Measurements from ENCODE around the gene TIMM44.

TIMM44 gene, protein sequence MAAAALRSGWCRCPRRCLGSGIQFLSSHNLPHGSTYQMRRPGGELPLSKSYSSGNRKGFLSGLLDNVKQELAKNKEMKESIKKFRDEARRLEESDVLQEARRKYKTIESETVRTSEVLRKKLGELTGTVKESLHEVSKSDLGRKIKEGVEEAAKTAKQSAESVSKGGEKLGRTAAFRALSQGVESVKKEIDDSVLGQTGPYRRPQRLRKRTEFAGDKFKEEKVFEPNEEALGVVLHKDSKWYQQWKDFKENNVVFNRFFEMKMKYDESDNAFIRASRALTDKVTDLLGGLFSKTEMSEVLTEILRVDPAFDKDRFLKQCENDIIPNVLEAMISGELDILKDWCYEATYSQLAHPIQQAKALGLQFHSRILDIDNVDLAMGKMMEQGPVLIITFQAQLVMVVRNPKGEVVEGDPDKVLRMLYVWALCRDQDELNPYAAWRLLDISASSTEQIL

DNA sequence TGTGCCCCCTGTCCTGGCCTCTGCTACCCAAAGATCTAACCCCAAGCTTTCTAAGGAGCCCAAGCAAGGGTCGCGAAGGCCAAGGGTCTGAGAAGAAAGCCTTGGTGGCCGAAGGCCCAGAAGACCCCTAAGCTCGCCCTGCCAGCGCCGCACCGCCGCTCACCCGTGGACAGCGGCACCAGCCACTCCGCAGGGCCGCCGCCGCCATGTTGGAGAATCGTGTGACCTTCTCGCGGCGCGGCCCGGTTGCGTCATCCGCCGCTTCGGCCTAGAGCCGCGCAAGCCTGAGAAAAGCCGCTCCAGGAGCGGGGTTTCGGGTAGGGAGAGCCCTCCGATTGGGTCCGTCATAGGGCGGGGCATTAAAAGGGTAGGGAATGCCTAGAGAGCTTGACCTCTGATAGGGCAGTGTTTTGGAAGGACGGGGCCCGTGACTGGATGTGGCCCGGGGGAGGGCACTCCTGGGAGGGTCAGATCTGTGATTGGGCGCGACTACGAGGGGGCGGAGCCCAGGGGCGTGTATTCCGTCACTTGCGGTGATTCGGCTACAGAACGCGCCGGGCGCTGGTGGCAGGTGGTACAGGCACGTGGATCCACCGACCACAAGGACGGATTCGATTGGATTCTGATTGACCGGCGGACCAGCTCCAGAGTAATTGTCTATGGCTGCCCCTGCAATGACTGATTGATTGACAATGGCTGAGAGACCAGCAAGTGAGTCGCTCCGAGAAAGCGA lies at the start of gene TIMM44:
Gene TIMM44 (minus strand): TSS at position 223 of the 733 bp plus-strand sequence. CDS start 15 bp downstream, at position 208.
- DNase-seq = peak; percentile 100

DNA sequence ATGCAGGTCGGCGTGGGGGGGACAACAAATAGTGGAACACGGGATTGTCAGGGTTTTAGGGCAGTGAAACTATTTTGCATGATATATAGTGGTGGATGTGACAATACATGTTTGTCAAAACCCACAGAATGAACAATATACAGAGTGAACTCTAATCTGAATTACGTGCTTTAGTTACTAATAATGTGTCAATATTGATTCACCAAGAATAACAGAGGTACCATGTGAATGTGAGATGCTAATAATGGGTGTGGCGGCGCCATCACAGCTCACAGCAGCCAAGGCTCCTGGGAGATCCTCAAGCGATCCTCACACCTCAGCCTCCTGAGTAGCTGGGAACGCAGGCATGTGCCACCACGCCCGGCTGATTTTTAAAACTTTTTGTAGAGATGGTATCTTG lies 49.1 kb upstream of the TIMM44 start:
- no peak for DNase-seq

DNA sequence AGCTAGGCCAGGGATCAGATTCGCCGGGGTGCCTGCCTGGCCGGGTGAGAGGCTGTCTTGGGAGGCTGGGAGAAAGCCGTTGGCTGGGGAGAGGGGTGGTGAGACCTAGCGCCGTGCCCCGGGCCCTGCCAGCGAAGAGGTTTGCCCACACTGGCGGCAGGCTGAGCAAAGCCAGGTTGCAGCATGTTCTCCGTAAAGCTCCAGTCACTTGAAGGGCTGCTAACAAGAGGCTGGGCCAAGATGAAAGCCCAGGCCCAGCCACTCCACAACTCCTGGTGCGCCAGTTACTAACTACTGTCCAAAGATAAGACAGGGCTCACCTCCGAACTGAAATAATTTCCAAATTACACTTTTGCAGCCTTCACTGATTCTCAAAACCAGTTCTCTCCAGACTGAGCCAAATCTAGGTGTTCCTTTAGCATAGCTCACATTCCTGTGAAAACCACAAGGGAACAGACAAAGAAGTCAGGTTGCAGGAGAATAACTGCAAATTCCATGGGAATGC lies 45.7 kb upstream of the TIMM44 start:
- DNase-seq = peak; percentile 62

DNA sequence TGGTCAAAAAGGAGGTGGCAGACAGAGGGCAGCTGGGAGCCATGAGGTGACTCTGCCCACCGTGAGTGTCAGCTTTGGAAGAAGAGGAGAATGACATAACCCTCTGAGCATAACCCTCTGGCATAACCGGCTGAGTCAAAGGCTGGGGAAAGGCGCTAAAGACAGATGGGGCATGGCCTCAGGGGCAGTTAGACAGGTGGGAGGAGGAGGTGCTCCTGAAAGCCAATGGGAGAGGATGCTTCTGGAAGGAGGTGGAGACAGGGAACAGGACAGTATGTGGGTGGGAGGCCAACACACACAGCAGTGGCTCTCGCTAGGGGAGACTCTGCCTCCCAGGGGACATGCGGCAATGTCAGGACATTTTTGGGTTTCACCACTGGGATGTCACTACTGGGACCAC lies 44.8 kb upstream of the TIMM44 start:
- no peak for DNase-seq

DNA sequence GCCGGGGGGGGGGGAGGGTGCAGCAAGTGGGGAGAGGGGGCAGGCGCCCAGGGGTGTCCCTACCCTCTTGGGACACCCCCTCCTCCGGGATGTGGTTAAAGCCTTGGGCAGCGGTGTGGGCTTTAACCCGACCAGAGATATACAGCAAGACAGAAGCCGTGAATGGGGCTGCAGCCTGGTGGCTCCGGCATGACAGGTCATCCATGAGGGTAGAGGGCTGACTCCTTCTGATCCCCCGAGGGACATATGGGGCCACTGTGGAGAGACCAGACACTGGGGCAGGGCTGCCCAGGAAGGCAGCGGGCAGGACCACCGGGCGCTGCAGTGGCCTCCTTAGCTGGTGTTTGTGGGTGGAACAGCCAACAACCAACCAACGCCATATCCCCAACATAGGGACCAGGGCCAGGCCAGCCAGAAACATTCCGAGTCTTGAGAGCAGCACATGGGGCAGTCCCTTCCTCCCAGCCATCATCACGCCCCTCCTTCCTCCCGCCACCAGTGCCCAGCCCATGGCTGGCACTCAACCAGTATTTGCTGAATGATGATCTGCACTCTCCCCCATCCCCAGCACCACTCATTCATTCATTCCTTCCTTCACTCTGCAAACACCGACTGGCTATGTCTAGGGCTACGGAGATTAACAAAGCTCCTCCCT lies 43.8 kb upstream of the TIMM44 start:
- DNase-seq = no peak

DNA sequence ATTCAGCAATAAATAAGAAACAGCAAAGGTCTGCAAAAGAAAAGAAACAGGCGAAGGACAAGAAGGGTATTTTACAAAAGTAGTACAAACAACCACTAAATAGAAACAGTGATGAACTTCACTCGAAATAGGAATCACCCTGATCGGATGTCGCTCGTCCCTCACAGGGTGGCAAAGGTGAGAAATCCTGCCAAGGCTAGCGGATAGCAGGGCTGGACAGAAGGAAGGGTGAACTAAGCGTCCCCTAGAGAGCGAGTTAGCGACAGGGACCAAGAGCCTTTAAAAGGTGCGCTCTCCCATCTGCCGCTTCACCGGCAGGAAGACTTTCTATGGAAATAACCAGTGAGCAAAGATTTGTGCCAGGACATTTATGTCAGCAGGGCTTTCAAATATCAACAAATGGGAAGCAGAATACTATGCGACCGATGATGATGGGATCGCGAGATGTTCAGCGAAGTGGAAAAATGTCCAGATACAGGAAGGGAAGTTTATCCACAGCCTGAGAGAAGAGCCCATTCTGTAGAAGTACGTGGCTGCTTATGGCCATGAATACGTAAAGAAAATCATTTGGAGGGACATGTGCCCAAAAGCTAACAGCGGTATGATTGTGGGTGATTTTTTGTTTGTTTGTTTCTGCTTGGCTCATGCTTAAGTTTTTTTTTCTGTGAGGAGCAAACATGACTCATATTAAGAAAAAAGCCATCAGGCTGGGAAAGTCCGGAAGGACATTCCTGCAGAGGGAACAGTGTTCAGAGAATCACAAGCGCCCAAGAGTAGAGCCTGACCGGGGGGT lies 43.1 kb upstream of the TIMM44 start:
- DNase-seq = no peak

DNA sequence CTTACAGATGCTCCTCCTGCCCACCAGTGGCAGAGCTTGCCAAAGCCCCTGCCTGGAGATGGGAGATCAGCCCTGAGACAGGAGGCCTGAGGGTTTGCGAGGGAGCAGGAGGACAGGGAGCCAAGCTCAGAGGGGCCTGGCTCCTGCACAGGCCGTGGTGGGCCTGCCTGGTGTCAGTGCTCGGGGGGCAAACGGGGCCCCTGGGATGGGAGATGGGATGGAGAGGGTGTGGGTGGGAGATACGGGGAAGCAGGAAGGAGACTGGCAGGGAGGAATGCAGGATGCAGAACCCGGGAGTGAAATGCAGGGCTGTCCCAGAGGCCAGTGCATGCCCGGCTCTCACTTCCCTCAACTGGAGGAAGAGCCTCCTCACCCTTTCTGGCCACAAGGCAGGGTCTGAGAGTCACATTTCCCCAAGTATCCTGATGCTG lies 42.0 kb upstream of the TIMM44 start:
- DNase-seq = no peak

DNA sequence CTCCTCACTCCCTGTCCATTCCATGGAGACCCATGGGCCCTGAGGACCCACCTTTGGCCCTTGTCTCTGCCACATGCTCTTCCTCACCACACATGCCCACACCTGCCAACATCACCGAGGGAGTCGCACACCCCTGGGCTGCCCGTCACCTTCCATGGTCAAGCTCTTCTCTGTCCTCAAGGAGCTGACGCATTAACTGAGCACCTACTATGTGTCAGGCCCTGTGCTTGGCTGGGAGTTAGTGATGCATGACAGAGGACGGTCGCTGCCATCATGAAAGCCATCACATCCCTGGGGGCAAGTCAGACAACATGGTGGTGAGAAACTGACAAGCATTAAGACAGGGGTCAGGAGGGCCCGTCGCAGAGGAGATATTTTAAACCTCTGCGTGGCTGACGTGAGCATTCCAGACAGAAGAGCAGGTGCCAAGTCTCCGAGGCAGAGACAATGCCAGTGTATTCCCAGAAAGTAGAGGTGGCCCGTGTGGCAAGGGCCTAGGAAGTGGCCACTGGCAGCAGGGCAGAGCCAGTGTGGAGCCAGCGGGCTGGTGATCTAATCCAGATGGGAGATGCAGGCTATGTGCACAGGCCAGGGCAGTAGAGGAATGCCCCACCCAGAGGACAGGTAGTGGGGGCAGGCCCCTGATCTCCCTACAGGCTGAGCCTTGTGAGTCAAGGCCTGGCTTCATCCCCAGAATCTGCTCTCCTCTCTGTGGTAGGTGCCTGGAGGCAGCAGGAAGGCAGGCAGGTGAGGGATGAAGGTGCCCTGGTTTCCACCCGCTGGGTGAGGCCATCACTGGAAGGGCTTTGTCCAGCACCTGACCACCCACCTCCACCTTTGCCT lies 40.8 kb upstream of the TIMM44 start:
- DNase-seq = no peak

DNA sequence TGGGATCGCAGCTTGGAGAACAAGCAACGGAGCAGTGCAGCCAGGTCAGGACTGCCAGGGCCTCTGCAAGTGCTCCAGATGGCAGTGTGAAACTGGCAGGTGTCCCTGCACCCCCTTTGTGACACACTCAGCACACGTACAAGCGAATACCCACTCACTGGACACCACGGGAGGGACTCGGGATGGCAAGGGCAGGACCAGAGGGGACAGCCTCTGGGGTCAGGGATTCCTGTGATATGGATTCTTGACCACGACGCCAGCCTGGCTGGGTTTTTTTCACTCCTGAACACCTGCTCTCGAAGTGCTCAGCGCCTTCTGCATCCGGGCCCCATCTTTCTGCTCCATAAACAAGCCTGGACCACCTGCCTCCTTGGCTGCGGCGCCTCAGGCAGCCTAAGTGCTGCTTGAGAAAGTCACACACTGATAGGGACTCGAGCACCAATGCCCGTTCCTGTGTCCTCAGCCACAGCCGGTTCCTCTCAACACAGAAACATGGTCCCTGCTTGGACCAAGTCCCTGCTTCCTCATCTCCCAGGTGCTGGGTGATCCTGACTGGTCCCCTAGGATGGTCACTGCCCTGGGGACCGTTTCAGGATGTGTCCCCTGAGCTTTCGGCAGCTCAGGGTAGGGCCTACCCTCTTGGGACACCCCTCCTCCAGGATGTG lies 40.0 kb upstream of the TIMM44 start:
- no peak for DNase-seq

DNA sequence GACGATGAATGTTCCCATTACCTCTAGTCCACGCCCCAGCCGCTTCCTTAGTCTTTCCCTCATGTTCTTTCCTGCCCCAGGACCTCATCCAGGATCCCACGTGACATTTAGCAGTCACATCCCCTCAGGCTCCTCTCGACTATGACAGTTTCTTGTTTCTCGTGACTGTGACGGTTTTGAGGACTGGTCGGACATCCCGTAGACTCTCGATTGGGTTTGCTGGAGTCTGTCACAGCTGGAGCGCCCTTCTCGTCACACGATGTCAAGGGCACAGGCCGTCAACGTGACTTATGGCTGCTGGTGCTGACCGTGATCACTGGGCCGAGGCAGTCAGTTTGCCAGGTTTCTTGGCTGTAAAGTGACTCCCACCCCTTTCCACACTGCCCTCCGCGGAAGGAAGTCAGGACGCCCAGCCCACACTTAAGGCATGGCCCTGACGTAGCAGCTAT lies 39.2 kb upstream of the TIMM44 start:
- DNase-seq = no peak

DNA sequence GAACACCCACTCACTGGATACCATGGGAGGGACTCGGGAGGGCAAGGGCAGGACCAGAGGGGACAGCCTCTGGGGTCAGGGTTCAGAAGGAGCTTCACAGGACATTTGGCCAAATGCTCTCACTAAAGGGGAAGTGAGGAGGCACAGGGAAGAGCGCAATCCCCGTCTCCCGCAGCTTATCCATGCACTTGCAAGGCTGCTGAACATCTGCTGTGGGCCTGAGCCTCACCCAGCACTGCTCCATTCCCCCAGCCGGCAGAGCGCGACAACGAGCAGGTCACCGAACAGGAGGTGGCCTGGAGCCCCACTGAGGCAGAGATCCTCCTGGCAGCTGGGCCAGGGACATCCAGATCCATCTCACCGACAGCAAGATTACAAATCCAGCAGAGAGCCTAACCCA lies 38.6 kb upstream of the TIMM44 start:
- no peak for DNase-seq

DNA sequence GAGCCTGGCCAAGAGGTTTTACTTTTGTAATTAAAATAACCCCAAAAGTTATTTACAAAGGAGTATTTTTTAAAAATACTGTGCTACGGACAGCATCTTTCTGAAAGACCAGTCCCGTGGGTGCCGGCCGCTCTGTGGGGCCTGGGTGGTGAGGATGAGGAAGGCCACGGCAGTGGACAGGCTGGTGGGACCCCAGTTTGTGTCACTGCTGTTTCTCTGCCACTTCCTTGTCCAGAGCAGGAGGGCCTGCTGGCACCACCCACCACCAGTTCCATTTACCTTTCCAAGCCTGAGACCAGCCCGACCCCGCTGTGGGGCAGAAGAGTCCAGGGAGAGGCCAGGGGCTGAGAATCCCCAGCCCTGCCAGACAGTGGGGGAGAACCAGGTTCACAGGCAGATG lies 38.2 kb upstream of the TIMM44 start:
- DNase-seq = no peak

DNA sequence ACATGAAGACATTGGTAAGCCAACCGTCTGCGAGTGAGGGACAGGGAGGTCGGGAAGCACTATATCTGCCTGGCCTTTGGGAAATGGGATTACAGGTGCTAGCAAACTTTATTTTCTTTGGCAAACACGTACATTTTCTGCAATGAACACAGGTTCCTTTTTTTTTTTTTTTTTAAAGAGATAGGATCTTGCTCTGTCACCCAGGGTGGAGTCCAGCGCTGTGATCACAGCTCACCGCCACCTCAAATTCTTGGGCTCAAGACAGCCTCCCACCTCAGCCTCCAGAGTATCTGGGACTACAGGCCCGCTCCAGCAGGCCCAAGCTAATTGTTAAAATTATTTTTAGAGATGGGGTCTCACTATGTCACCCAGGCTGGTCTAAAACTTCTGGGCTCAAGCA lies 37.7 kb upstream of the TIMM44 start:
- no peak for DNase-seq

DNA sequence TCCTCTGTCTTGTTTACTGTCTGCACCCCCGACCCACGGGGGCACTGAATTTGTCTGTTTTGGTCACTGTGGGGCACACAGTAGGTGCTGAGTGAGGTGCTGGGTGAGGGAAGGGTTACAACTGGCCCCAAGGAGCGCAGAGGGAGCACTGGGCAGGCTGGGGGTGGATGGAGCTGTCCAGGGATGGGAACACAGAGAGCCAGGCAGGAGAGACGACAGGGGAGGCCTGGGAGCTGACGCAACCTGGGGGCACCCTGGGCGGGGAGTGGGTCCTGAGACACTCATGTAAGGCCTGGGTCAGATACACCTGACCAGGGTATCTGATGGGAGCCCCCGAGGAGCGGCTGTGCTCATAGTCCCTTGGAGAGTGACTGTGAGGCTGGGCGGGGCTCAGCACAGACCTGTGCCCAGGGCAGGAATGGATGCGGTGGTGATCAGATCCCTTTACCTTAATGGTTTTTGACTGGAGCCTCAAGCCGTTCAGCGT lies 37.2 kb upstream of the TIMM44 start:
- no peak for DNase-seq

DNA sequence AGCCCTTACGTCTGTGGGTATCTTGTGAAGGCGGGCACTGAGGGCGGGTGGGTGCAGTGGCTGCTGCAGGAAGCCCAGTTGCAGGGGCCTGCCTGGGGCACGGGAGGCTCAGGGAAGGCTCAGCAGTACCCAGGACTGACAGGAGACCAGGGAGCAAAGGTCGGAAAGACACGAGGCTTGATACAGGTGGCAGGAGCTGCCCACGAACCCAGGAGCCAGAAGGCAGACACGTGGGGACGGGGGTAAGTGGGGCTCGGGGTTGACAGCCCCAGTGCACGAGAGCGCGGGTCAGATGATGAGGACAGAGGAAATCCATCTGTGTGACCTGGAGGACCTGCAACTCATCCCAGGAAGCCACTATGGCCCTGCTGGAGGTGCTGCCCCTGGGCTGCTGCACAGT lies 36.7 kb upstream of the TIMM44 start:
- DNase-seq = no peak

DNA sequence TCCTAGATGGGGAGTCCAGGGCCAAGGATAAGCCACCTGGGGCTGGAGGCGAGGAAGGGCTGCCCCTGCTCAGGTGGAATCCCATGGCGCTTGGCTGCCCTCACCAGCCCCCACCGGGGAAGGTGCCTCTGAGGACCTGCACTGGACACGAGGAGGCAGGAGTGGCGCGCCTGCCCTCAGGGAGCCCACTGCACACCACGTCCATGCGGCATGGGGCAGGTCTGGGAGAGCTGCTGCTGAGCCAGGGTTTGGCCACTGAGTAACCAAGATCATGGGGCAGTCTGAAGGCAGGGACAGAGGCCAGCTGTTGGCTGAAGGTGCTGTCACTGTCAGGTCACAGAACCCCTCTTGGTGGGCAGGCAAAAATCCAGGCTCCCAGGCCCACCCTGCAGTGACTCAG lies 36.1 kb upstream of the TIMM44 start:
- DNase-seq = no peak

DNA sequence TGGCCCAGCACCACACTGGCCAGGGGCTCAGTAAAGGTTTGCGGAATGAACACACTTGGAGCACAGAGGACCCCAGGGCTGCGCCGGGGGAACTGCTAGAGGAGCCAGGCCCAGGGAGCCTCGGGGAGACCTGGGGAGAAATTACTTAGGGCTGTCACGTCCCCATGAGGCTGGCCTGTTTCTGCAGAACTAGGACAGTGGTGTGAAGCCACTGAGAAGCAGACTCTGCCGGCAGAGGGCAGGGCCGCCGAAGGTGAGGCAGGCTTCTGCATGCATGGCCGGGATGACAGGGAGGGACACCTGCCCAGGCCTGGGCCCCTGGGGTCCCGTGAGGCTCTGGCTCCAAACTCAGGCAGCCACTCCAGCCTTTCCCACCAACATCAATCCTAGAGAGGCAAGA lies 35.5 kb upstream of the TIMM44 start:
- DNase-seq = no peak

DNA sequence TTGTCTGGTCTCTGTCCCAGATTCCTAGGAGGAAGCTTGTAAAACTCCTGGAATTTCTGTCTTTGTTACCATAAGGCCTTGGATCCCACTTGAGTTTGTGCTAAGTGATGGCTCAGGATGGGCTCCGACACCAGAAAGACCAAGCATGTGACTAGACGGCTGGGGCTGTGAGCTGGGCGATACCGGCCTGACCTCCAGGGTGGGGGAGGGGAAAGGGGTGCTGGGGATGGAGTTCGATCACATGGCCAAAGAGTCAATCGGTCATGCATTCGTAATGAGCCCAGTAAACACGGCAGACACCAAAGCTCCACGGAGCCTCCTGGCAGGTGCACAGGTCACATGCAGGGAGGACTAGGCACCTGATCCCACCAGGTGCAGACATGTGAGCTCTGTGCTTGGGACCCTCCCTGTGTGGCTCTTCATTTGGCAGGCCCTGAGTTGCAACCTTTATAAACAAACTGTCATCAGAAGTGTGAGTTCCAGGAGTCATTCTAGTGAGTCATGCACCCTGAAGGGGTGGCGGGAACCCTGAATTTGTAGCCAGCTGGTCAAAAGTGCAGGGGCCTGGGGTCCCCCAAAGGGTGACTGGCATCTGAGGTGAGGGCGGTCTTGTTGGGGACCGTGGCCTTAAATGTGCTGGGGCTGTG lies 34.8 kb upstream of the TIMM44 start:
- no peak for DNase-seq

DNA sequence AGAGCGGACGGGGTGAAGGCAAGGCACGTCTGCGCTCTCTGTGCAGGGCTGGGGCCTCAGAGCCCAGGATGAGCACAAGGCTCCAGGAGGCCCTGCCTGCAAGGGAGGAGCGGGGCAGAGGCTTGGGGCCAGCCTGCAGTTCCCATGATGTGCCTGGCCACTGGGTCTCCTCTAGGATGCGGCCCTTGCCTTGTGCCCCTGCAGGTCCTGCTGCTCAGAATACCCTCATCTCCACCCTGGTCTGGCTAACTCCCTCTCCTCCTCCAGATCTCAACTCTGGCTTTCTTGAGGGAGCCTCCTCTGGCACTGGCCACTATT lies 34.2 kb upstream of the TIMM44 start:
- DNase-seq = no peak

DNA sequence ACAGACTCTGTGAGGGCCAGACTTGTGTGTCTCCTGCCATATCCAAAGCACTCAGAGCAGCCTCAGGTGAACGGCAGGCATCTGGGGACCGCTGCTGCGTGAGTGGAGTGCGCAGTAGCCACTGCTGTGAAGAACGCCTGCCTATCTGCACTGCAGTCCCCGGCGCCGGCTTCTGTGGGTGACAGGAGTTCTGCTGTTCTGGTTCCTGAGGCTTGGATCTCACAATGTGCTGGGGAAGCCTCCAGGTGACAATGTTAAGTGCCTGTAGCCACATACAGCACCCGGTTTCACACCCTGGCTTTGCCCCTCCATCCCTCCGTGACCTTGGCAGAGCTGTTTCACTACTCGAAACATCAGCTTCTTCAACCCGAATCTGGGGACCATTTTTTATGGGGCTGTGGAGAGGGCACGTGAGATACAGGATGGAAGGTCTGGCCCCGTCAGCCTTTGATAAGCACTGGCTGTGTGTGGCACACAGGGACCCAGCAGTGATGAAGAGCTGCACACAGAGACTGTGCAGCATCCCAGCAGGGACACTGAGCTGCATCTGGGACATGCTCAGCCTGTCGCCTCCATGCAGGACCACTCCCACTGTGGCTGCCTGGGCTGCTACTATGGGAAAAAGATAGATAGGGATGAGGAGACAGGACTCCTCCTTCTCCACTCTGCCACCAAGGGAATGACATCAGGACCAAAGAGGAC lies 33.7 kb upstream of the TIMM44 start:
- no peak for DNase-seq
